ENCODE results near the gene SLC30A1. TPM values are rescaled to one million over a fixed set of nuclear protein-coding genes. Genes with fewer than 3 reads are reported as not detected.

The SLC30A1 gene
- total and polyA plus RNA-seq, 2 of the 8 experiments (the other 6 are each of a cell fraction or from before 2014, with no cell fraction given), result 4.5 to 14.0 TPM

- H3K18ac ChIP-seq (ENCODE audit: extremely low read depth, low read length), result no peak overlapping the region
- H3K79me2 ChIP-seq (ENCODE audit: control insufficient read depth in 1 of 2, insufficient read depth in 2 of 2, low read length in 2 of 2), result no peaks in the 10 kb centered on the region
- no peak overlapping the region for H3K4ac ChIP-seq (replicated peaks; ENCODE audit: insufficient read length, low read depth, low read length)
- H3K4me3 ChIP-seq (ENCODE audit: extremely low read depth in 1 of 4, insufficient read depth in 2 of 4, low read depth in 3 of 4, low read length in 4 of 4), result no peak overlapping the region
- H3K36me3 ChIP-seq (ENCODE audit: control insufficient read depth in 2 of 4, insufficient read depth in 4 of 4, low read length in 3 of 4), result no peaks in the 10 kb centered on the region
- H3K14ac ChIP-seq (ENCODE audit: insufficient read length), result no peak overlapping the region
- H3K27ac ChIP-seq (ENCODE audit: low read depth, low read length), result no peak overlapping the region
- no peak overlapping the region for H3K56ac ChIP-seq (replicated peaks; ENCODE audit: insufficient read length, low read depth, low read length)
- H3K79me1 ChIP-seq (ENCODE audit: low read depth, low read length), result no peaks in the 10 kb centered on the region
- H3K4me1 ChIP-seq (replicated peaks in 1 of 4; ENCODE audit: control insufficient read depth in 3 of 4, insufficient read depth in 4 of 4, low read length in 3 of 4), result no peaks in the 10 kb centered on the region; a peak in 1 of 7 replicates
- no peak overlapping the region for H2BK120ac ChIP-seq (replicated peaks; ENCODE audit: low read depth, low read length)
- no peak overlapping the region for H4K91ac ChIP-seq (replicated peaks; ENCODE audit: insufficient read length, low read length)
- H3K4me2 ChIP-seq (ENCODE audit: insufficient read depth in 1 of 2, low read depth in 2 of 2, low read length in 2 of 2), result no peak overlapping the region
- no peak overlapping the region for H4K8ac ChIP-seq (ENCODE audit: extremely low read depth, insufficient read depth, low read length)
- CTCF ChIA-PET (ENCODE audit: partially characterized antibody), result interaction anchor here (0.6 to 3.0 kb wide), 5 partner anchors 9 to 129 kb away, joined by 3 to 11 read pairs (median 4); no protein-coding TSS in a partner anchor
- no peak overlapping the region for H2BK20ac ChIP-seq (ENCODE audit: low read length)
- H3K23ac ChIP-seq (ENCODE audit: insufficient read length), result no peak overlapping the region
- no peak for DNase-seq (ENCODE audit: low read depth in 1 of 2, low spot score in 2 of 2)
- no peaks in the 10 kb centered on the region for H3K9me3 ChIP-seq (ENCODE audit: insufficient read depth in 2 of 2, low read depth in 1 of 2, low read length in 1 of 2)
- H3K9ac ChIP-seq (replicated peaks in 1 of 4; ENCODE audit: extremely low read depth in 1 of 4, low read depth in 3 of 4, low read length in 3 of 4), result no peak overlapping the region
- H2BK15ac ChIP-seq (ENCODE audit: low read length), result no peak overlapping the region
- H2AK5ac ChIP-seq (ENCODE audit: low read depth, low read length), result no peak overlapping the region
- 79% methylated on average over 12 of the region's 12 CpGs; no CpG with 5 or more reads in 1 of the 2 experiments for WGBS, 2 experiments (ENCODE audit: extremely low coverage in 1 of 2, insufficient coverage in 1 of 2, insufficient read length in 1 of 2, insufficient replicate concordance in 2 of 2, low coverage in 1 of 2, low lambda C conversion rate in 2 of 2, missing lambda C conversion rate in 1 of 2)
- no peak overlapping the region for H2AFZ ChIP-seq (ENCODE audit: low read length)
- FAIRE-seq, result no peak
- no peaks in the 10 kb centered on the region for H3K23me2 ChIP-seq (ENCODE audit: low read depth, low read length)
- H4K20me1 ChIP-seq (replicated peaks in 1 of 2; ENCODE audit: control insufficient read depth in 1 of 2, insufficient read depth in 2 of 2, low read length in 2 of 2), result no peaks in the 10 kb centered on the region
- POLR2A ChIA-PET (ENCODE audit: partially characterized antibody), result interaction anchor here (1.4 kb wide), 1 partner anchor 16 kb away, joined by 3 read pairs; no protein-coding TSS in a partner anchor
- H3K27me3 ChIP-seq (replicated peaks in 1 of 4; ENCODE audit: control insufficient read depth in 3 of 4, extremely low read depth in 1 of 4, insufficient read depth in 3 of 4, low read length in 3 of 4), result no peaks in the 10 kb centered on the region
- no peak overlapping the region for H2BK5ac ChIP-seq (ENCODE audit: low read depth, low read length)
- no peak overlapping the region for H2BK12ac ChIP-seq (ENCODE audit: low read depth, low read length)
- no peak overlapping the region for H4K5ac ChIP-seq (ENCODE audit: insufficient read length, low read depth, low read length)
- TF ChIP-seq RFX5 (IDR thresholded peaks at IDR 0.05; ENCODE audit: borderline replicate concordance, low read depth, low read length), result no peak
- TF ChIP-seq CTCF (IDR thresholded peaks at IDR 0.05; ENCODE audit: control extremely low read depth in 1 of 3, insufficient read depth in 1 of 3, low read depth in 1 of 3, low read length in 3 of 3), result no peak
- no peak for TF ChIP-seq RBBP5 (IDR thresholded peaks at IDR 0.05; ENCODE audit: borderline replicate concordance, low read depth, low read length)
- no peak for TF ChIP-seq NRF1 (IDR thresholded peaks at IDR 0.05; ENCODE audit: low read depth, low read length)
- no peak for TF ChIP-seq PHF8 (conservative IDR thresholded peaks at IDR 0.05; ENCODE audit: low read depth, low read length)
- TF ChIP-seq BACH1 (IDR thresholded peaks at IDR 0.05; ENCODE audit: low read length), result no peak
- no peak for TF ChIP-seq SP4 (IDR thresholded peaks at IDR 0.05; ENCODE audit: low read length)
- TF ChIP-seq BRCA1 (IDR thresholded peaks at IDR 0.05; ENCODE audit: low read depth, low read length), result no peak
- TF ChIP-seq EZH2 (IDR thresholded peaks at IDR 0.05; ENCODE audit: low read depth, low read length, severe bottlenecking), result no peak
- no peak for TF ChIP-seq TBP (IDR thresholded peaks at IDR 0.05; ENCODE audit: low read depth, low read length)
Measured at GRCh38 chr1:211606914-211607753, 28.2 kb upstream of the SLC30A1 start.
